Measurements from ENCODE around the gene PDE4D.

DNA sequence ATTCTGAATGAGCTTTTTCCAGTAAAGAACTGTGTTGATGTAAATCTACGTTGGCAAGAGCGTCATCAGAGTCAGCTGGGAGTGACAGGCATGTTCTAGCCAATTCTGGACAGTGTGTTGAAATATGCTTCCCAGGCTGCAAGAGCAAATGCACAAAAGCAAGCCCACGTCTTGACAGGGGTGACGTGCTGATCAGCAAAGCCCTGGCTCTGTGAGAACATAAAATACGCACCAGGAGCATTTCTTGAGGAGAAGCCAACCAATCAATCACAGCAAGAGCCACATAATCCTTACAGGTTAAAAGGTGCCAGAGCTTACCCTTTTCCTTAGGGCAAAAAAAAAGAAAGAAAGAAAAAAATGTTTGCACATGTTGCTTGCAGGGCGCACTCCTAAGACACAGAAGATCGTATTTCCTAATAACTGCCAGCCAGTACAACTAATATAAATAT is 148.1 kb downstream of the PDE4D start:
- TF ChIP-seq SUZ12 (IDR thresholded peaks at IDR 0.05; ENCODE audit: extremely low read depth, insufficient read depth, insufficient read length) (no peak), YY1 (IDR thresholded peaks at IDR 0.05; ENCODE audit: insufficient read depth, insufficient read length) (no peak)

Data from NT2/D1 (cell line).